CD8-positive, alpha-beta memory T cell (primary cell): ENCODE measurements around the gene TMEM81. TPM values are rescaled to one million over a fixed set of nuclear protein-coding genes. Genes with fewer than 3 reads are reported as not detected.

Experiments
- CTCF ChIA-PET: fragments of 350-600 bp; sonication (Branson Sonifier 250); formaldehyde crosslinking; loops from one replicate; lab custom pipeline; 2021; ENCODE audit warnings: antibody characterized with exemption; lab: Charles Lee
- POLR2A ChIA-PET: fragments of 350-600 bp; sonication (Branson Sonifier 250); formaldehyde crosslinking; loops from one replicate; lab custom pipeline; 2021; ENCODE audit warnings: antibody characterized with exemption; lab: Charles Lee
- DNase-seq, 5 donors: peaks; one replicate each; pipeline versions ENCODE4 v3.0.0 to v3.0.0-alpha.2; 2020 to 2022; ENCODE audit warnings: mixed read lengths in 1 of 5
- H3K27ac ChIP-seq: one replicate; pipeline ENCODE4 v1.7.0; 2013; ENCODE audit warnings: low read depth, mild to moderate bottlenecking, low read length, moderate library complexity
- H3K27me3 ChIP-seq: 2 replicates; pipeline ENCODE4 v1.7.0; 2013; ENCODE audit warnings: low read length, mild to moderate bottlenecking; ENCODE audit not compliant: insufficient read depth, poor library complexity, severe bottlenecking
- H3K36me3 ChIP-seq: 2 replicates; pipeline ENCODE4 v1.7.0; 2013; ENCODE audit warnings: mild to moderate bottlenecking, low read length, moderate library complexity; ENCODE audit not compliant: insufficient read depth
- H3K4me1 ChIP-seq: 2 replicates; pipeline ENCODE4 v1.7.0; 2013; ENCODE audit warnings: mild to moderate bottlenecking, low read length, moderate library complexity; ENCODE audit not compliant: insufficient read depth
- H3K4me3 ChIP-seq: 2 replicates; pipeline ENCODE4 v1.7.0; 2013; ENCODE audit warnings: mild to moderate bottlenecking, low read length
- H3K9me3 ChIP-seq: 2 replicates; pipeline ENCODE4 v1.7.0; 2013; ENCODE audit warnings: mild to moderate bottlenecking, low read length
- H3K27ac Mint-ChIP-seq, 8 donors: one replicate each; pipeline ENCODE4 v1.8.0; 2020 to 2021; ENCODE audit warnings: mixed read lengths in 8 of 8, mild to moderate bottlenecking in 6 of 8, inconsistent platforms in 3 of 8, moderate library complexity in 3 of 8
- H3K27me3 Mint-ChIP-seq, 2 donors: one replicate each; pipeline ENCODE4 v1.8.0; 2020 to 2021; ENCODE audit warnings: mixed read lengths in 2 of 2, mild to moderate bottlenecking in 1 of 2, moderate library complexity in 1 of 2
- H3K36me3 Mint-ChIP-seq, 3 donors: one replicate each; pipeline ENCODE4 v1.8.0; 2020 to 2021; ENCODE audit warnings: mixed read lengths in 3 of 3, inconsistent platforms in 1 of 3, mild to moderate bottlenecking in 1 of 3
- H3K4me1 Mint-ChIP-seq, 3 donors: one replicate each; pipeline ENCODE4 v1.8.0; 2020 to 2021; ENCODE audit warnings: mixed read lengths in 3 of 3, inconsistent platforms in 1 of 3, mild to moderate bottlenecking in 1 of 3
- H3K4me3 Mint-ChIP-seq, 7 donors: one replicate each; pipeline ENCODE4 v1.8.0; 2020 to 2021; ENCODE audit warnings: mixed read lengths in 7 of 7, mild to moderate bottlenecking in 6 of 7, moderate library complexity in 4 of 7, inconsistent platforms in 2 of 7
- H3K9me3 Mint-ChIP-seq, 5 donors: one replicate each; pipeline ENCODE4 v1.8.0; 2020 to 2022; ENCODE audit warnings: mixed read lengths in 5 of 5, mild to moderate bottlenecking in 3 of 5, moderate library complexity in 2 of 5, inconsistent platforms in 1 of 5
- polyA plus RNA-seq: library from polyadenylated mRNA; unstranded; fragments of 300-500 nt; fragmentation: Illumina TruSeq; gene quantifications from one replicate; pipeline ENCODE4 v1.2.3, GENCODE V29; 2021
- total RNA-seq, 2 experiments: library from RNA; stranded (reverse); gene quantifications; one replicate each; pipeline ENCODE4 v1.2.3, GENCODE V29; 2021

The TMEM81 gene
- total and polyA plus RNA-seq, 3 experiments from 2014 or later = 0.37 to 4.6 (median 2.9) TPM

DNA sequence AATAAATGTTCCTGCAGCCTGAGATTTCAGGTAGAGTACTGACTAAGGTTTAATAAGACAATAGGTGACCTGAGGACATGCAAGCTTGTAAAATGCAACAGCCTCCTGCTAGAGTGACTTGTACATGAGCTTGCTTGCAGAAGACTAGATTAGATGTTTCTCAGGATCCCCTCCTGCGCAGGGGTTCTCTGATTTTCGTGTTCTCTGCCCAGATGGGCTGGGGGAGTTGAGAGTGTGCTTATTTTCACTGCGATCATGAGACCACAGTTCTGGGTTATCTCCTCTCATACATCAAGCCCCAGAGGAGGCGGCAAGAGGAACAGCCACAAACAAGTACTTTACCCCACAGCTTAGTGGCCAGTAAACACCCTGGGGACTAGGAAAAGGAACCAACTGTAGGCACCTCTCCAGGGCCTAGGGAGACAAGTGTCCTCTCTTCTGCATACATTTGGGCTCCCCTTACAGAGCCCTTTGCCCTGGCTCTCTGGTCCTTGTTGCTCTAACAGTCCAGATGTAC lies 8.0 kb downstream of the TMEM81 start:
- Histone ChIP-seq H3K9me3 (no peaks in the 10 kb centered on the region), H3K27me3 (no peaks in the 10 kb centered on the region), H3K36me3 (no peaks in the 10 kb centered on the region), H3K4me1 (no peaks in the 10 kb centered on the region), H3K4me3 (no peak overlapping the region), H3K27ac (no peak overlapping the region)
- ChIA-PET POLR2A (no interaction called here), CTCF (interaction anchor here (1.3 to 2.9 kb wide), 2 partner anchors 14 to 180 kb away, joined by 3 to 12 read pairs; no protein-coding TSS in a partner anchor)
- Mint-ChIP-seq H3K4me1 (no peaks in the 10 kb centered on the region), H3K36me3 (no peaks in the 10 kb centered on the region), H3K27me3 (peaks cover 0 to 2% of the 10 kb centered on the region in 2 donors), H3K9me3 (no peaks in the 10 kb centered on the region), H3K4me3 (no peak overlapping the region), H3K27ac (peak overlapping the region in 1 of 8 donors; percentile 50)
- DNase-seq = no peak

DNA sequence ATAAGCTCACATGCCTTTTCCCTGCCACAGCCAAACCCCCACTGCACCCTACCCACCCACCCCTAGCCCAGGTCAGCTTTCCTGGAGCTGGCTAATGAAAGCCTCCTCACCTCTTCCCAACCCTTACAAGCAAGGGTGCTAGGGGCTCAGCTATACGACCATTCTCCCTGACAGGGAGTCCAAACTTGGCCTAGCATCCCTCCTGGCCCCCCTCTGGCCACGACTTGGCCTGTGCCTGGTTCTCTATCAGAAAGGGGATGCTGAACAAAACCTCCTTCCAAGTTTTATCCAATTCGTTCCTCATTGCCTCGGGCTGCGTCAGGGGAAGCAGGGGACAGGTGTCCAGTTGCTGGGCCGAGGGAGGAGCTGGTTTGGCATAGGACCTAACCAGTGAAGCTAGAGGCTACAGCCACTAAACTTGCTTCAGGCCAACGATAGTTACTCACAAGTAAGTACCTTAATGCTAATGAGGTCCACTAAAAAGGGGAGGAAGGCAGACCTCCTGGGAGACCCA lies 8.6 kb downstream of the TMEM81 start:
- DNase-seq = no peak
- peak overlapping the region in 1 of 8 donors; percentile 84 for H3K27ac Mint-ChIP-seq
- peaks cover 0 to 2% of the 10 kb centered on the region in 2 donors for H3K27me3 Mint-ChIP-seq
- H3K4me3 Mint-ChIP-seq = no peak overlapping the region
- no peaks in the 10 kb centered on the region for H3K36me3 Mint-ChIP-seq
- H3K9me3 Mint-ChIP-seq = no peaks in the 10 kb centered on the region
- ChIA-PET CTCF (interaction anchor here (1.3 to 2.9 kb wide), 2 partner anchors 14 to 180 kb away, joined by 3 to 12 read pairs; no protein-coding TSS in a partner anchor), POLR2A (no interaction called here)
- no peaks in the 10 kb centered on the region for H3K27me3 ChIP-seq
- no peaks in the 10 kb centered on the region for H3K4me1 Mint-ChIP-seq
- H3K9me3 ChIP-seq = no peaks in the 10 kb centered on the region
- no peaks in the 10 kb centered on the region for H3K4me1 ChIP-seq
- no peaks in the 10 kb centered on the region for H3K36me3 ChIP-seq
- no peak overlapping the region for H3K4me3 ChIP-seq
- no peak overlapping the region for H3K27ac ChIP-seq

DNA sequence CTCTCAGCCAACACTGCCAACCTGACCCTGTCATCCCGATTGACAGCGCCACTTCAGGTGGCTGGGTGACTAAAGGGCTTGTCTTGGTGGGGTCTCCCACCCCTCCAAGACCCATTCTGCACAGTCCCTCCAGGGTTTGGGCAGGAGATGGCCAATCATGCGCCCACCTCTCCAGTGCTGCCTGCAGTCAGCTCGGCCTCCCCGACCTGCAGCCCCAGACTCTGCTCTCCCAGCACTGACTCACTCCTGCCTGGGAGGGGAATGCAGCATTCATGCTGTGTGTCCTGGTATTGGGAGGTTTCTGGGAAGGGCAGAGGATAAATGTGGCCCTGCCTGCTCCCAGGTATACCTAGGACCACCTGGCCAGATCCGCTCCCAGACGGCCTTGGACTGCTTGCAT lies 9.7 kb downstream of the TMEM81 start:
- Histone ChIP-seq H3K9me3 (no peaks in the 10 kb centered on the region), H3K4me1 (no peaks in the 10 kb centered on the region), H3K27me3 (no peaks in the 10 kb centered on the region), H3K36me3 (no peaks in the 10 kb centered on the region), H3K4me3 (no peak overlapping the region), H3K27ac (no peak overlapping the region)
- CTCF ChIA-PET = interaction anchor here (2.9 kb wide), 1 partner anchor 12 kb away, joined by 12 read pairs; no protein-coding TSS in a partner anchor
- H3K36me3 Mint-ChIP-seq = no peaks in the 10 kb centered on the region
- no peaks in the 10 kb centered on the region for H3K9me3 Mint-ChIP-seq
- POLR2A ChIA-PET = no interaction called here
- H3K27me3 Mint-ChIP-seq = peaks cover 0 to 2% of the 10 kb centered on the region in 2 donors
- H3K27ac Mint-ChIP-seq = no peak overlapping the region
- no peak overlapping the region for H3K4me3 Mint-ChIP-seq
- DNase-seq = no peak
- H3K4me1 Mint-ChIP-seq = no peaks in the 10 kb centered on the region

DNA sequence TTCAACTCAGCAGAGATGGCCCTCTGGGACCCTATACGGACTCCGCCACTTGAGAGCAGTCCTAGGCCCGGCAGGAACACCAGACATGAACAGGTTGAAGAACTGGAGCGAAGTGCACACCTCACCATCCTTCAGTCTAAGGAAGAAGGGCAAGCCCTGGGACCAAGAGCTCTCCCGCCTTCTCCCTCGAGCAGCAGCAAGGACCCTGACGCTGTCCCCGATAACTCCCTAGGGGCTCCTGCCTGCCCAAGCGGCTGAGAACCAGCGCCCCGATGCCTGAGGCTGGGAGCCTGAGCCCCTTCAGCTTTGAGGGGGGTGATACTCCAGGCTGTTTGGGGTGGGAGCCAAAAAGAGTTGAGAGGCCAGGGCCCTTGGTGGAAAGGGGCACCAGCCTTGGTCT lies 10.2 kb downstream of the TMEM81 start:
- no peaks in the 10 kb centered on the region for H3K27me3 ChIP-seq
- H3K4me3 ChIP-seq = no peak overlapping the region
- POLR2A ChIA-PET = no interaction called here
- H3K9me3 ChIP-seq = no peaks in the 10 kb centered on the region
- no peak for DNase-seq
- no peaks in the 10 kb centered on the region for H3K9me3 Mint-ChIP-seq
- no peak overlapping the region for H3K27ac Mint-ChIP-seq
- H3K36me3 Mint-ChIP-seq = no peaks in the 10 kb centered on the region
- CTCF ChIA-PET = interaction anchor here (2.9 kb wide), 1 partner anchor 12 kb away, joined by 12 read pairs; no protein-coding TSS in a partner anchor
- H3K4me3 Mint-ChIP-seq = no peak overlapping the region
- H3K27me3 Mint-ChIP-seq = peaks cover 0 to 2% of the 10 kb centered on the region in 2 donors
- no peaks in the 10 kb centered on the region for H3K4me1 Mint-ChIP-seq
- H3K36me3 ChIP-seq = no peaks in the 10 kb centered on the region
- H3K4me1 ChIP-seq = no peaks in the 10 kb centered on the region
- H3K27ac ChIP-seq = no peak overlapping the region

DNA sequence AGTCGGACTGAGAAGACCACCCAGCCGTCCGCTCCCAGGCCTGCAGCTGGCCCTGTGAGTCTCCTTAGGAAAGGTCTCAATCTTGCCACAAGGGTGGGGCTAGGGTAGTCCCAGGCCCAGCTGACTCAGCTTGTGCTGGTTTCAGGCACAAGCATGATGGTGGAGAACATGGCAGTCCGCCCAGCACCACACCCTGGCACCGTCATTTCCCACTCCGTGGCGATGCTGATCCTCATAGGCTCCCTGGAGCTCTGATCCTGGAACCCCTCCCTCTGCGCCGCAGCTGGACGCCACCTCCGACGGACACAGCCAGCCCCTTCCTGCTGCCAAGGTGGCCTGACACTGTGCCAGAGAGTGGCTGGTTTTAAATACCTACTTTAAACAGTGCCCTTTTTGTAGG lies 10.7 kb downstream of the TMEM81 start:
- Histone ChIP-seq H3K27me3 (no peaks in the 10 kb centered on the region), H3K27ac (no peak overlapping the region), H3K4me3 (no peak overlapping the region), H3K9me3 (no peaks in the 10 kb centered on the region), H3K4me1 (no peaks in the 10 kb centered on the region), H3K36me3 (no peaks in the 10 kb centered on the region)
- no peak overlapping the region for H3K4me3 Mint-ChIP-seq
- no peaks in the 10 kb centered on the region for H3K36me3 Mint-ChIP-seq
- POLR2A ChIA-PET = no interaction called here
- CTCF ChIA-PET = interaction anchor here (2.9 kb wide), 1 partner anchor 11 kb away, joined by 12 read pairs; no protein-coding TSS in a partner anchor
- no peaks in the 10 kb centered on the region for H3K4me1 Mint-ChIP-seq
- H3K27ac Mint-ChIP-seq = peak overlapping the region in 1 of 8 donors; percentile 40
- DNase-seq = no peak
- H3K9me3 Mint-ChIP-seq = no peaks in the 10 kb centered on the region
- peaks cover 0 to 2% of the 10 kb centered on the region in 2 donors for H3K27me3 Mint-ChIP-seq

DNA sequence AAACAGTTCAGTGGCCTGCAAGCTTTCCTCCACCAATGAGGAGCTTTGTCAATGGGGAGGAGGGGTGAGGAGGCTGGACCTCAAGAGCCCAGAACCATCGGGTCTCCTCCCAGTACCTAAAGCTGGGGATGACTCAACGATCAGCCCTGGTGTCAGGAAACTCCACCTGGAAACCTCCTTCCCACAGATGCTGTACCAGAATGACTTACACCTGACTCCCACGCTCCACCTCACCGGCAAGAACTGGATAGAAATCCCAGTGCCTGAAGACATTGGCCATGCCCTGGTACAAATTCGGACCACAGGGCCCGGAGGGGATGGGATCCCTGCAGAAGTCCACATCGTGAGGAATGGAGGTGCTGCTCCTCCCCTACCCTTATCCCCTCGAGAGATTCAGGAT lies 11.4 kb downstream of the TMEM81 start:
- no peaks in the 10 kb centered on the region for H3K36me3 ChIP-seq
- Mint-ChIP-seq H3K36me3 (no peaks in the 10 kb centered on the region), H3K27me3 (peaks cover 0 to 2% of the 10 kb centered on the region in 2 donors), H3K4me3 (no peak overlapping the region), H3K9me3 (no peaks in the 10 kb centered on the region), H3K4me1 (no peaks in the 10 kb centered on the region), H3K27ac (no peak overlapping the region)
- no peaks in the 10 kb centered on the region for H3K4me1 ChIP-seq
- H3K27ac ChIP-seq = no peak overlapping the region
- POLR2A ChIA-PET = no interaction called here
- DNase-seq = no peak
- CTCF ChIA-PET = no interaction called here
- no peak overlapping the region for H3K4me3 ChIP-seq
- H3K27me3 ChIP-seq = no peaks in the 10 kb centered on the region
- no peaks in the 10 kb centered on the region for H3K9me3 ChIP-seq

DNA sequence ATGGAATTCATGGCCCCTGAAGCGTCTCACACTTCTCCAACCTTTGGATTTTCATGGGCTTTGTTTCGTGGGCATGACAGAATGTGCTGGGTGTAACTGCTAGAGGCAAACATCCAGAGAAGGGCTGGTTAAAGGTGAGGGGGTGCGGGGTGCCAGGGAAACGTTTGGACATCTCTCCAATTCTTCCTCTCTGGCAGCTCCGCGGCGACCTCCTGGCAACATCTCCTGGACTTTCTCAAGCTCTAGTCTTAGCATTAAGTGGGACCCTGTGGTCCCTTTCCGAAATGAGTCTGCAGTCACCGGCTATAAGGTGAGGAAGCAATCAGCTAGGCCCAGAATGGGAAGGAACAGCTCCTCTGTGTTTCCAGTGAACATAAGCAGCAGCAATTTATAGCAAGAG lies 12.0 kb downstream of the TMEM81 start:
- H3K9me3 Mint-ChIP-seq = no peaks in the 10 kb centered on the region
- Histone ChIP-seq H3K9me3 (no peaks in the 10 kb centered on the region), H3K4me3 (no peak overlapping the region), H3K27me3 (no peaks in the 10 kb centered on the region), H3K4me1 (no peaks in the 10 kb centered on the region), H3K36me3 (no peaks in the 10 kb centered on the region), H3K27ac (no peak overlapping the region)
- ChIA-PET POLR2A (no interaction called here), CTCF (no interaction called here)
- H3K27me3 Mint-ChIP-seq = peaks cover 0 to 2% of the 10 kb centered on the region in 2 donors
- no peaks in the 10 kb centered on the region for H3K36me3 Mint-ChIP-seq
- H3K4me3 Mint-ChIP-seq = no peak overlapping the region
- no peak overlapping the region for H3K27ac Mint-ChIP-seq
- DNase-seq = no peak
- H3K4me1 Mint-ChIP-seq = no peaks in the 10 kb centered on the region

DNA sequence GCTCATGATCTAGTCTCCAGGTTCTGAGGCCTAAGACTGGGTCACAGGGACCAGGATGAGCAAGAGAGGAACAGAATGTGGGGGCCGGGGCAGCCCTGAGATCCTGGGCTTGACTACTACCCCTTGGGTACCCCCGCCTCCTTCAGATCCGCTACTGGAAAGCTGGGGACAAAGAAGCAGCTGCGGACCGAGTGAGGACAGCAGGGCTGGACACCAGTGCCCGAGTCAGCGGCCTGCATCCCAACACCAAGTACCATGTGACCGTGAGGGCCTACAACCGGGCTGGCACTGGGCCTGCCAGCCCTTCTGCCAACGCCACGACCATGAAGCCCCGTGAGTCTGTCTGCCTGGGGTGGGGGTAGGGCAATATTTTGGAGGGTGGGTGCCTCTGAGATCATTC lies 12.5 kb downstream of the TMEM81 start:
- Mint-ChIP-seq H3K36me3 (no peaks in the 10 kb centered on the region), H3K4me1 (no peaks in the 10 kb centered on the region), H3K4me3 (no peak overlapping the region), H3K9me3 (no peaks in the 10 kb centered on the region), H3K27ac (no peak overlapping the region), H3K27me3 (peaks cover 0 to 2% of the 10 kb centered on the region in 2 donors)
- POLR2A ChIA-PET = interaction anchor here (0.5 kb wide), 1 partner anchor 626 kb away, joined by 3 read pairs; no protein-coding TSS in a partner anchor
- Histone ChIP-seq H3K9me3 (no peaks in the 10 kb centered on the region), H3K36me3 (no peaks in the 10 kb centered on the region), H3K27me3 (no peaks in the 10 kb centered on the region), H3K27ac (no peak overlapping the region), H3K4me1 (no peaks in the 10 kb centered on the region), H3K4me3 (no peak overlapping the region)
- CTCF ChIA-PET = interaction anchor here (1.1 kb wide), 1 partner anchor 10 kb away, joined by 5 read pairs; no protein-coding TSS in a partner anchor
- DNase-seq = no peak
